ENCODE data around the gene CEP41. TPM values are rescaled to one million over a fixed set of nuclear protein-coding genes. Genes with fewer than 3 reads are reported as not detected.

Gene CEP41
- total RNA-seq, 4 donors from 2014 or later = 1.6 to 6.6 (median 3.0) TPM

DNA sequence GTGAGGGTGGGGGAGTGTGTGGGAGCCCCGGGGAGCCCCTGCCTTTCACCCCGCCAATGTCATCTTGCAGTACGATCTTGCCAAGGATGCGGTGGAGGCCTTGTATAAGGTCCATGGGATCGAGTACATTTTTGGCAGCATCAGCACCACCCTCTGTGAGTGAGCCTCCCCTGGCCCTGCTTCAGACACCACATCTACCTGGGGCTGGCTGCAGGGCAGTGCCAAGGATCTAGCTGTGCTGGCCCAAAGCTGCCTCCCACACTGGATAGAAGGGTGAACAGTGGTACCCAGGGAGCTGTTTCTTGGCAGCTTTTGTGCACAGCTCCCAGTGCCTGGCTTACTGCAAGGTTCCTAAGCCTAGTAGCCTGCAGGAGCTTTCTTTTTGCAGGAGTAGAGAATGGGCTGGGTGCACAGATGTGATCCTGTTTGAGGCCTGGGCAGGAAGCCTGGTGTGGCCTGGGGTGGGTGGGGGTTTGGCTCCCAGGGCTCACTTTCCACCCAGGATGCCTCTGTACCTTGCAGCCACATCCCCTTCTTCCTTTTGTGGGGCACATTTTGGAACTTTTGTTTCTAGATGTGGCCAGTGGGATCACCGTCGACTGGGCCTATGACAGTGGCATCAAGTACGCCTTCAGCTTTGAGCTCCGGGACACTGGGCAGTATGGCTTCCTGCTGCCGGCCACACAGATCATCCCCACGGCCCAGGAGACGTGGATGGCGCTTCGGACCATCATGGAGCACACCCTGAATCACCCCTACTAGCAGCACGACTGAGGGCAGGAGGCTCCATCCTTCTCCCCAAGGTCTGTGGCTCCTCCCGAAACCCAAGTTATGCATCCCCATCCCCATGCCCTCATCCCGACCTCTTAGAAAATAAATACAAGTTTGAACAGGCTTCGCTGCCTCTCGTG is 72.7 kb downstream of the CEP41 start:
- H3K4me3 ChIP-seq (ENCODE audit: low read depth, poor library complexity, severe bottlenecking) = no peak overlapping the region
- no peak for DNase-seq (ENCODE audit: low spot score in 2 of 2)
- no peak for TF ChIP-seq POLR2A (IDR thresholded peaks at IDR 0.05)
- TF ChIP-seq, protein P1, sequence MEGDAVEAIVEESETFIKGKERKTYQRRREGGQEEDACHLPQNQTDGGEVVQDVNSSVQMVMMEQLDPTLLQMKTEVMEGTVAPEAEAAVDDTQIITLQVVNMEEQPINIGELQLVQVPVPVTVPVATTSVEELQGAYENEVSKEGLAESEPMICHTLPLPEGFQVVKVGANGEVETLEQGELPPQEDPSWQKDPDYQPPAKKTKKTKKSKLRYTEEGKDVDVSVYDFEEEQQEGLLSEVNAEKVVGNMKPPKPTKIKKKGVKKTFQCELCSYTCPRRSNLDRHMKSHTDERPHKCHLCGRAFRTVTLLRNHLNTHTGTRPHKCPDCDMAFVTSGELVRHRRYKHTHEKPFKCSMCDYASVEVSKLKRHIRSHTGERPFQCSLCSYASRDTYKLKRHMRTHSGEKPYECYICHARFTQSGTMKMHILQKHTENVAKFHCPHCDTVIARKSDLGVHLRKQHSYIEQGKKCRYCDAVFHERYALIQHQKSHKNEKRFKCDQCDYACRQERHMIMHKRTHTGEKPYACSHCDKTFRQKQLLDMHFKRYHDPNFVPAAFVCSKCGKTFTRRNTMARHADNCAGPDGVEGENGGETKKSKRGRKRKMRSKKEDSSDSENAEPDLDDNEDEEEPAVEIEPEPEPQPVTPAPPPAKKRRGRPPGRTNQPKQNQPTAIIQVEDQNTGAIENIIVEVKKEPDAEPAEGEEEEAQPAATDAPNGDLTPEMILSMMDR (IDR thresholded peaks at IDR 0.05) = no peak
- WGBS, 2 donors = 84 to 90% methylated on average over 19 of the region's 19 CpGs
- intact Hi-C loops (cut with DNase I; ENCODE audit: low total_unique reads) = no loop called here

DNA sequence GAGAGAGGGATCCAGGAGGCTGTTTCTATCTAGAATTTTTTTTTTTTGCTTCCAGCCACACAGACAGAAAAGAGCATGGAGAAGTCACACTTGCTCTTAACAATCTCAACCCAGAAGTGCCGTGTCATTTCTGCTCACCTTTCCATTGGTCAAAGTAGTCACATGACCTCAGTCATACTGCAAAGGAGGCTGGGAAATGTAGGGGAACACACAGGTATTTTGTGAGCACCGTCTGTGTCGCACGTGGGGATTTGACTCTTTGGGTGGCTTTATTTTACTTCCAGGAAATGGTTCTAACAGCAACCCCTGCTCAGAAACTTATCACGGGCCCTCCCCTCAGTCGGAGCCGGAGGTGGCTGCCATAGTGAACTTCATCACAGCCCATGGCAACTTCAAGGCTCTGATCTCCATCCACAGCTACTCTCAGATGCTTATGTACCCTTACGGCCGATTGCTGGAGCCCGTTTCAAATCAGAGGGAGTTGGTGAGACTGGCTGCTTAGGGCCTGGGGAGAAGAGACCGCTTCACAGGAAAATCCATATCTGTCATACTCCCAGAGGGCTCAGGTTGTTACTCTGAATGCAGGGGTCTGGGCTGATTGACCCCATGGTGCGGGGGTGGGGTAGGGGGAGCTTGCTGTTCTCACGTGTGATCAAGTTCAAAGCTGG is 73.6 kb downstream of the CEP41 start:
- no peak for TF ChIP-seq POLR2A (IDR thresholded peaks at IDR 0.05)
- TF ChIP-seq, protein P1 (IDR thresholded peaks at IDR 0.05) = no peak
- WGBS, 2 donors = 87 to 89% methylated on average over 12 to 13 of the region's 13 CpGs

DNA sequence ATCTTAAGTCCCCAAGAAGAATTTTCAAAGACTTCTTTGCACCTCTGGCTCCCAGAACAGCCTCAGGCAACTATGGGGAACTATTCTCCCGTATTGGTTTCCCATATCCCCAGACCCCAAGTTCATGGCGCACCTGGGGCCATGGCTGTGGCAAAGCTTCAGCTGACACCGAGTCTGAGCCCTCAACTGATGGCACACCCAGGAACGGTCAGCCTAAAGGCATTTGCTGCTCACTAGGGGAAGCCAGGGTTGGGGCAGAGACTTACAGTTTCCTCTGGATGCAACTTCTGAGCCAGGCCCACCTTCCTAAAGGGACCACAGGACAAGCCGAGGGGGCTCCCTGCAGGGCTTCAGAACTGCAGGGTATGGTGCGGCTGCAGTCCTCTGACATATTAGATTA is 74.3 kb downstream of the CEP41 start:
- intact Hi-C loops (cut with DNase I; ENCODE audit: low total_unique reads) = no loop called here
- TF ChIP-seq, protein P1 (IDR thresholded peaks at IDR 0.05) = no peak
- no peak for TF ChIP-seq POLR2A (IDR thresholded peaks at IDR 0.05)
- DNase-seq (ENCODE audit: low spot score in 2 of 2) = no peak
- 87 to 89% methylated on average over 5 to 6 of the region's 6 CpGs for WGBS, 2 donors
- no peak overlapping the region for H3K4me3 ChIP-seq (ENCODE audit: low read depth, poor library complexity, severe bottlenecking)

More for the DNA sequence above, 73.6 kb downstream of the CEP41 start:
- intact Hi-C loops (cut with DNase I; ENCODE audit: low total_unique reads) = no loop called here
- no peak overlapping the region for H3K4me3 ChIP-seq (ENCODE audit: low read depth, poor library complexity, severe bottlenecking)
- DNase-seq (ENCODE audit: low spot score in 2 of 2) = no peak

DNA sequence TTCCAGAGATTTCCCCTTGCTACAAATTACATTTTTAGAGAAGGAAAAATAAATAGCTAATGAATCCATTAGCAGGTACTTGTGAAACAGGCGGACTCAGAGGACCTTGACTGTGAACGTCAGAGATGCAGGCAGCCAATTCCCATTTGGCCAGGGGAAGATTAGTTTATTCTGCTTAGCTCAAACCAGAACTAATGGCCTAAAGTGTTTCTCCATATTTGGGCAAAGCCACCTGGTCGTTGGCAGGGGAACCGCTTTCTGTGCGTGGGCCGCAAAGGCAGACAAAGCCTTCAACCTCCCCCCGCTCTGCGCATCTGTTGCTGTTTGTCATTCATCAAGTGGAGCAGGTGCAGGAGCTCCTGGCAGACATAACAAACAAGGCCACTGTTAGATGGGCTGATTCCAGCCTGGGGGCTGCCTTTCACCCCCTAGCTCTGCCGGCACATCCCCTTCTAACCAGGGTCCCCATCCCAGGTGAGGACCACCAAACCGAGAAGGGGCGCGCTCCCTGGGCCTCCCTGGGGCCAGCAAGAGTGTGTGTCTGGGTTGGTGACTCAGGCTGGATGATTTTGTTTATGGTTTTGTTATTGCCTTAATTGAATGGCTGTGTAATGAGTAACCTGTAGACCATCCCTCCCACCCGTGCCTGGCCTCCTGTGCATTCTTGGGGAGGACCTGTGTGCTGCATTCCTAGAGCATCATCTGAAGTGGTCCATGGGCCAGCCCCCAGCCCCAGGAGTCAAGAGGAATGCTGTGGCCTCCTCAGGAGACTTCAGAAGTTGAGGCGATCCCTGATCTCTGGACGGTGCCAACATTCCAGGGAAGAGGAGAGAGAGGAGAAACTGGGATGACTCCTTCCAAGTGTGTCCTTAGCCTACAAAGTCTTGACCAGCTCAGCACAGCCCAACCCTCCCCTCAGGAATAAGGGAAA is 75.0 kb downstream of the CEP41 start:
- TF ChIP-seq, protein P1 (IDR thresholded peaks at IDR 0.05) = no peak
- intact Hi-C loops (cut with DNase I; ENCODE audit: low total_unique reads) = no loop called here
- 84 to 88% methylated on average over 15 of the region's 15 CpGs for WGBS, 2 donors
- no peak for DNase-seq (ENCODE audit: low spot score in 2 of 2)
- H3K4me3 ChIP-seq (ENCODE audit: low read depth, poor library complexity, severe bottlenecking) = no peak overlapping the region

DNA sequence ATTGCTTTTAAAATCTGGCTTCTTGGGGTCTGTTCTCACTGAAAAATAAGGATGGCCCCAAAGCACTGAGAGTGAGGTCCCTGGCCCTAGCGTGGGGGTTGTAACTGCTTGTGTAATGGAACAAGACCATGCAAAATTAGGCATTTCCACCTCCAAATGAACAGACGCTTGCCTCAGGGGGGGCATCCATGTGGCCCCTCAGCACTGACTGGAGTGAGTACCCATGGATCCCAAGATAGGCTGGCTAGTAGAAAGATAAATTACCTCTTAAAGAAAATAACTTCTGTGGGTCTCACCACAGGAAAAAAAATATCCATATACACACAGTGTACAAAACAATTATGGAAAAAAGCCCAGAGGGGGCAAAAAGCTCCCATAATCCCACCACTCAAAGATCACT is 75.7 kb downstream of the CEP41 start:
- no peak overlapping the region for H3K4me3 ChIP-seq (ENCODE audit: low read depth, poor library complexity, severe bottlenecking)
- WGBS, 2 donors = 83 to 92% methylated on average over 2 of the region's 2 CpGs
- DNase-seq (ENCODE audit: low spot score in 2 of 2) = no peak
- intact Hi-C loops (cut with DNase I; ENCODE audit: low total_unique reads) = no loop called here
- TF ChIP-seq POLR2A (IDR thresholded peaks at IDR 0.05) = no peak
- TF ChIP-seq, protein P1 (IDR thresholded peaks at IDR 0.05) = no peak

Measured in lower leg skin (tissue), 4 donors.